ENCODE measurements around the gene ABCB9. TPM values are rescaled to one million over a fixed set of nuclear protein-coding genes. Genes with fewer than 3 reads are reported as not detected.

ABCB9 gene
- total and polyA plus RNA-seq, 2 of the 8 experiments (the other 6 are each of a cell fraction or from before 2014, with no cell fraction given), result 3.8 to 8.0 TPM

DNA sequence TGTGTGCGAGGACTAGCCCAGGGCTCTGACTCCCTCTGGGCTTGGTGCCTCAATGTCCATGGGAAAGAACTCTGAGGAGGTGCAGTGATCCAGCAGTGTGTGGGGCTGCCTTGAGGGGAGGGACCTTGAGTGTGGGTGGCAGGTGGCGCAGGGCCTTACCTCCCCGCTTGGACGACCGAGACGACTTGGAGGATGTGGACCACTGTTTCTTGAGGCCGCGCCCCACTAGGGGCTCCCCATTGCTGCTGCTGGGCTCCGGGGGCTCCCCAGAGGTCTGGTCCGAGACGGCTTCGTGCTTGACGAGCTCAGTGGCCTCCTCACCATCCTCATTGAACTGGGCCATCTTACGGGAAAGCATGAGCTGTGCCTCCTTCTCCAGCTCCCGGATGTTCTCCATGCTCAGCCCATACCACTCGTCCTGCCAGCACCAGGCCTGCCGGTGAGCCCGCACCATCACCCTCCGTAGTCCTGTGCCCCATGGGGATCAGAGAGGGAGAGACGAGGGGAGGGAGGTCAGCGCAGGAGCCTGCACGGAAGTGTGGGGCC is 38.9 kb upstream of the ABCB9 start:
- Histone ChIP-seq H3K23ac (ENCODE audit: insufficient read length) (no peak overlapping the region), H3K56ac (replicated peaks; ENCODE audit: insufficient read length, low read depth, low read length) (no peak overlapping the region), H4K91ac (replicated peaks; ENCODE audit: insufficient read length, low read length) (no peak overlapping the region), H3K23me2 (ENCODE audit: low read depth, low read length) (no peaks in the 10 kb centered on the region), H3K4me2 (ENCODE audit: insufficient read depth in 1 of 2, low read depth in 2 of 2, low read length in 2 of 2) (no peak overlapping the region), H2BK12ac (ENCODE audit: low read depth, low read length) (no peak overlapping the region), H2BK15ac (ENCODE audit: low read length) (no peak overlapping the region), H3K9me3 (ENCODE audit: insufficient read depth in 2 of 2, low read depth in 1 of 2, low read length in 1 of 2) (no peaks in the 10 kb centered on the region), H4K20me1 (replicated peaks in 1 of 2; ENCODE audit: control insufficient read depth in 1 of 2, insufficient read depth in 2 of 2, low read length in 2 of 2) (peaks cover 0 to 3% of the 10 kb centered on the region in 2 experiments), H2BK120ac (replicated peaks; ENCODE audit: low read depth, low read length) (no peak overlapping the region), H3K79me2 (ENCODE audit: control insufficient read depth in 1 of 2, insufficient read depth in 2 of 2, low read length in 2 of 2) (no peaks in the 10 kb centered on the region), H4K8ac (ENCODE audit: extremely low read depth, insufficient read depth, low read length) (no peak overlapping the region), H2BK5ac (ENCODE audit: low read depth, low read length) (no peak overlapping the region), H3K27ac (ENCODE audit: low read depth, low read length) (no peak overlapping the region), H3K9ac (replicated peaks in 1 of 4; ENCODE audit: extremely low read depth in 1 of 4, low read depth in 3 of 4, low read length in 3 of 4) (no peak overlapping the region), H2AK5ac (ENCODE audit: low read depth, low read length) (no peak overlapping the region), H2AFZ (ENCODE audit: low read length) (no peak overlapping the region), H3K4me3 (ENCODE audit: extremely low read depth in 1 of 4, insufficient read depth in 2 of 4, low read depth in 3 of 4, low read length in 4 of 4) (no peak overlapping the region), H2BK20ac (ENCODE audit: low read length) (no peak overlapping the region), H4K5ac (ENCODE audit: insufficient read length, low read depth, low read length) (no peak overlapping the region), H3K79me1 (ENCODE audit: low read depth, low read length) (no peaks in the 10 kb centered on the region), H3K4ac (replicated peaks; ENCODE audit: insufficient read length, low read depth, low read length) (no peak overlapping the region), H3K4me1 (replicated peaks in 1 of 4; ENCODE audit: control insufficient read depth in 3 of 4, insufficient read depth in 4 of 4, low read length in 3 of 4) (no peaks in the 10 kb centered on the region), H3K18ac (ENCODE audit: extremely low read depth, low read length) (no peak overlapping the region), H3K27me3 (replicated peaks in 1 of 4; ENCODE audit: control insufficient read depth in 3 of 4, extremely low read depth in 1 of 4, insufficient read depth in 3 of 4, low read length in 3 of 4) (no peaks in the 10 kb centered on the region), H3K36me3 (ENCODE audit: control insufficient read depth in 2 of 4, insufficient read depth in 4 of 4, low read length in 3 of 4) (no peaks in the 10 kb centered on the region), H3K14ac (ENCODE audit: insufficient read length) (no peak overlapping the region)
- ChIA-PET CTCF (ENCODE audit: partially characterized antibody) (interaction anchor here (1.5 to 1.6 kb wide), 2 partner anchors 15 to 40 kb away, joined by 3 to 7 read pairs; no protein-coding TSS in a partner anchor), POLR2A (ENCODE audit: partially characterized antibody) (interaction anchor here (1.1 kb wide), 1 partner anchor 227 kb away, joined by 4 read pairs; the partner anchor contains the start of genes MPHOSPH9 and MTRFR)
- FAIRE-seq, result no peak
- 92% methylated on average over 21 of the region's 22 CpGs; no CpG with 5 or more reads in 1 of the 2 experiments for WGBS, 2 experiments (ENCODE audit: extremely low coverage in 1 of 2, insufficient coverage in 1 of 2, insufficient read length in 1 of 2, insufficient replicate concordance in 2 of 2, low coverage in 1 of 2, low lambda C conversion rate in 2 of 2, missing lambda C conversion rate in 1 of 2)
- DNase-seq (ENCODE audit: low read depth in 1 of 2, low spot score in 2 of 2), result no peak
- TF ChIP-seq HDAC6 (IDR thresholded peaks at IDR 0.05; ENCODE audit: low read depth, low read length), result no peak
- no peak for TF ChIP-seq EGR1 (IDR thresholded peaks at IDR 0.05; ENCODE audit: borderline replicate concordance, low read depth, low read length)
- no peak for TF ChIP-seq KDM5A (IDR thresholded peaks at IDR 0.05; ENCODE audit: low read length)
- no peak for TF ChIP-seq POLR2AphosphoS5 (IDR thresholded peaks at IDR 0.05; ENCODE audit: low read depth, low read length)
- TF ChIP-seq BRCA1 (IDR thresholded peaks at IDR 0.05; ENCODE audit: low read depth, low read length), result no peak
- no peak for TF ChIP-seq CREB1 (IDR thresholded peaks at IDR 0.05)
- TF ChIP-seq SAP30 (IDR thresholded peaks at IDR 0.05; ENCODE audit: insufficient read depth, insufficient replicate concordance, low read length), result no peak
- no peak for TF ChIP-seq RNF2 (IDR thresholded peaks at IDR 0.05; ENCODE audit: borderline replicate concordance, low read depth, low read length, missing control alignments, poor library complexity, severe bottlenecking)
- no peak for TF ChIP-seq NRF1 (IDR thresholded peaks at IDR 0.05; ENCODE audit: low read depth, low read length)
- no peak for TF ChIP-seq ATF3 (IDR thresholded peaks at IDR 0.05; ENCODE audit: insufficient read depth, low read depth, low read length)
- TF ChIP-seq CHD1 (IDR thresholded peaks at IDR 0.05; ENCODE audit: low read depth, low read length), result no peak
- no peak for TF ChIP-seq RAD21 (IDR thresholded peaks at IDR 0.05 in 1 of 2, conservative IDR thresholded peaks at IDR 0.05 in 1 of 2; ENCODE audit: low read depth in 2 of 2, low read length in 2 of 2)
- no peak for TF ChIP-seq SRF (IDR thresholded peaks at IDR 0.05; ENCODE audit: low read depth, low read length)

Measured in H1 (cell line).